GM10847 (cell line): Measurements from ENCODE around the gene ATOSA.

Experiments
- POLR2A ChIP-seq: IDR thresholded peaks from 2 replicates; pipeline ENCODE4 v1.6.1; 2011; ENCODE audit not compliant: insufficient read length; ENCODE audit errors: extremely low read depth

The ATOSA gene

GRCh38 chr15:52672661-52673060 is 6.5 kb downstream of the ATOSA start:
- no peak for TF ChIP-seq POLR2A

GRCh38 chr15:52670087-52670486 is 9.1 kb downstream of the ATOSA start:
- TF ChIP-seq POLR2A, result no peak

DNA sequence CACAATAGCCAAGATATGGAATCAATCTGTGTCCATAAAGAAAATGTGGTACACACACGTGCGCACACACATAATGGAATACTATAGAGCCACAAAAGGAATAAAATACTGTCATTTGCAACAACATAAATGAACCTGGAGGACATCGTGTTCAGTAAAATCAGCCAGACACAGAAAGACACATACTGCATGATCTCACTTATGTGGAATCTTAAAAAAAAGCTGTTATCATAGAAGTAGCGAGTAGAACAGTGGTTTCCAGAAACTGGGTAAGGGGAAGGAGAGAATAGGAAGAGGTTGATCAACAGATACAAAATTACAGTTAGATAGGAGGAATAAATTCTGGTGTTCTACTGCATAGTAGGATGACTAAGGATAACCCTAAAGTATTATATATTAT is 11.1 kb downstream of the ATOSA start:
- no peak for TF ChIP-seq POLR2A

DNA sequence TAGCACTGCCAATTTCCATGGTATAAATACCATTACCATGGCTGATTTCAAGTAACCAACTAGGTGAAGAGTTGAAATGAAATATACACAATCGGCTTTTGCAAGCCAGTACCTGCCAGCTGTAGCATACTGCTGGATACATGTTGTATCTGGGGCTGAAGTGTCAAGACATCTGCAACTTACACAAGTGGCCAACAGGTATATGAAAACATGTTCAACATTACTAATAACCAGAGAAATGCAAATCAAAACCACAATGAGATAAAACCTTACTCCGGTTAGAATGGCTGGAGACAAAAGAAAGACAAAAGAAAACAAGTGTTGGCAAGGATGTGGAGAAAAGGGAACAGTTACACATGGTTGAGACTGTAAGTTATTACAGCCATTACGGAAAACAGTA is 11.6 kb downstream of the ATOSA start:
- TF ChIP-seq POLR2A, result no peak

- no peak for TF ChIP-seq POLR2A
Measured at GRCh38 chr15:52663536-52664294, 15.5 kb downstream of the ATOSA start.

DNA sequence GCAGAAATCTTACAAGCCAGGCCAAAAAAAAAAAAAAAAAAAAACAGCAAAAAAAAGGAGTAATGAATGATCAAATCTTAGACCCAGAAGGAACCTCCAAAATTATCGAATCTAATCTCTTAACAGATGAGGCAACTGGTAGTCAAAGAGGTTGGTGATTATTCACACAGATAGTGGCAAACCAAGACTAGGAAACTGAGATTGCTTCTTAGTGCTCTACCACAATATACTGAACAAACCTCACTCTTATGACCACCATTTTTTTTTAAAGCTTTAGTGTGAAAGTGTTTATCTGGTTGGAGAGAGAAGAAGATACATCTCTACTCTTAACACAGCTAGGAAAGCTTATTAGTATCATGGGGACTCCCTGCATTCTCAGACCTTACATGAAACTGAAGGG is 17.3 kb downstream of the ATOSA start:
- no peak for TF ChIP-seq POLR2A

GRCh38 chr15:52660192-52660591 is 19.0 kb downstream of the ATOSA start:
- no peak for TF ChIP-seq POLR2A

- TF ChIP-seq POLR2A, result no peak
Measured at GRCh38 chr15:52658955-52659354, 20.2 kb downstream of the ATOSA start.

DNA sequence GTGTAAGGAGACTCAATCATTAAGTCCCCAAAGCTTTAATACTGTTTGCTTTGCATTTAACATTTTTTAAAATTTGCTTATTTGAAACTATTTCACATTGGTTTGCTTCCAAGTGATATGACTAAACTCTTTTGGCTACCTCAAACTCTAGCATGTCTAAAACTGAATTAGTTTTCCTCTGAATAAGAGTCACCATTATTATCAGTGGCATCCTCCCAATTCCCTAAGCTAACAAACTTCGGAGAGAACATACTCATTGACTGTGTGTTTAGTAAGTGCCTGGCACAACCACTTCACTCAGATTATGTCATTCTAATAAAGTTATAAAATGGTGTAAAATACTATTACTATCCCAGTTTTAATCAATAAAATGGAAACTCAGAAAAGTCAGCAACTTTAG is 21.9 kb downstream of the ATOSA start:
- no peak for TF ChIP-seq POLR2A

DNA sequence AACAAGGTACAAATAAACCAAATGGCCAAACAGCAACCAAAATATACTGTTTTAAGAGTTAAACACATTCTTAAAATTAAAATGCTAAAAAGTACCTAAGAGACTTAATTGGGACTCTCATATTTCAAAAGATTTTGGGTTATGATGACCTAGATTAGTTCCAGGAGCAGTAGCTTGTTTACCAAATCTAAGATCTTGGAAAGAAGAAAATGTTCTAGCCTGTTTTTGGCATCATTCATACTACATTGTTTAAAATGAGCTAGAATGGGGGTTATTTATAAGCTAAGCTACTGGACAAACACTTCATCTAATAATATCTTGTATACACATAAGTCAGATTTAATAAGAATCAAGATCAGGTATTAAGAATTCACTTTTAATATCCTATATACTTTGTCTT is 22.8 kb downstream of the ATOSA start:
- TF ChIP-seq POLR2A, result no peak

DNA sequence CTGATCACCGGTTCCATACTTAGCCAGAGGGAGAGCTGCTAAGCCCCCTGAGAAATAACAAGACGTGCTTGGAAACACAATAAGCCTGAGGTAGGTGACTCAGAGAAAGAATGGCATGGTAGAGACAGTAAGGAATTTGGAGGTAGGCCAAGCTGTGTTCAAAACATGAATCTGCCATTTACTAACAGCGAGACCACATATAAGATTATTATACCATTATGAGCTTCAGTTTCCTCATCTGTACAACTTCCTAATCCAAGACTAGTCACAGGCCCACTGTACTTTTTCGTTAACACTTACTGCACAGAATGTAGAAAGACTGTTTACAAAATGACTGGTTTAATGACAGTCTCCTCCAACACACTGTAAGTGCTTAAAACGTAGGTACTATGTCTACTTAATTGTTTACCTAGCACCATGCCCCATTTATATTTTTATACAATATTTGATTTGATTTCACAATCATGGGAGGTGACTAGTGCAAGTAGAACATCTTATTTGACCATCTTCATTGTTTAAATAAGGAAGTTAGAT is 25.7 kb downstream of the ATOSA start:
- no peak for TF ChIP-seq POLR2A

DNA sequence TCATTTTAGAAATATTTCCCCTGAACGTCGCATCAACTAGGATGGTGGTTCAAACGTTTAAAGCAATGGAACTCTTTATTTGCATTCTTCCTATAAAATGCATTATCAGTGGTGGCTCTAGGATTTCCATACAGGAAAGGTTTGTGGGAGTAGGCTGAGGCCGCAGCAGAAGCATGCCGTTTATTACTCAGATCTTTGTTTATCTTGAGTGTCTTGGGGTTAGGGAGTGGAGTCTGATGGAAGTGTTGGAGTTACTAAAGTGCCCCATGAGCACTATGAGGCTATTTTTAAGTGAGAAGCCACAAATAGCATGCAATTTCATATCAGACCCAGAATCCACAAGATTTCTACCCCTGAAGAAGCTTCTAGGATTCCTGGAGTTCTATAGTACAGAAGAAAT is 26.2 kb downstream of the ATOSA start:
- no peak for TF ChIP-seq POLR2A

DNA sequence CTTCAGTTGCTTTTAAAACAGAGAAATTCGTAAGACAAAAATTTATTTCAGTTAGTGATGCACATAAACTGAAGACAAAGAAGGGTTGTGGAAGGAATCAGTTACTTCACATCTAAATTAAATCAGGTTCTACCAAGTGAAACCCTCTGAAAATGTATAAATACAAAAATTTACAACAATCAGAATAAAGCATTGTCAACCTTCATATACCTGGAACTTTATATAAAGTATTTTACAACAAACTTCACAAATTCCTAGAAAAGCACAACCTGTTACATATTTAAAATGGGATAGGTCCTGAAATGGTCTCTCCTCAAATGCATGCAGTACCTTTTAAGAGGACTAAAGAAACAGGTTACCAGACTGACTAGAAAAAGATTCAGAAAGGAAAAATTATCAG is 26.9 kb downstream of the ATOSA start:
- no peak for TF ChIP-seq POLR2A

DNA sequence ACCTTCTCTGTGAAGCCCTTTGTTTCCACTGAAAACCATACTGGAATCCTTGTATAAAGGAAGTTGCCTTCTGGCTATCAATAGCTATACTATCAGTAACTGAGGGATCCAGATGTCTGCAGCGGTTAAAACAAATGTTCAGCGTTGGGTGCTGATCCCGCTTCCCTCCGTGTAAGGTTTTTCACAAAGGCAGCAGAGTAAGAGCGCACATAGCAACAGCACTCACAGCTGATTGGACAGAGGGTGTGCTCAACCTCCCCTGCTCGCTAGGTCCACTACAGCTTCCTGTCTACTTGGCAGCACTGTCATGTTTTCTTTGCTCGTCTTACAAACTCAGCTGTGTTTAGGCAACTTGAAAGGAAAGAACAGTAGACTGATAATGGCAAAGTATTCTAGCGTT is 27.3 kb downstream of the ATOSA start:
- no peak for TF ChIP-seq POLR2A

- no peak for TF ChIP-seq POLR2A
Measured at GRCh38 chr15:52651114-52651513, 28.1 kb downstream of the ATOSA start.

DNA sequence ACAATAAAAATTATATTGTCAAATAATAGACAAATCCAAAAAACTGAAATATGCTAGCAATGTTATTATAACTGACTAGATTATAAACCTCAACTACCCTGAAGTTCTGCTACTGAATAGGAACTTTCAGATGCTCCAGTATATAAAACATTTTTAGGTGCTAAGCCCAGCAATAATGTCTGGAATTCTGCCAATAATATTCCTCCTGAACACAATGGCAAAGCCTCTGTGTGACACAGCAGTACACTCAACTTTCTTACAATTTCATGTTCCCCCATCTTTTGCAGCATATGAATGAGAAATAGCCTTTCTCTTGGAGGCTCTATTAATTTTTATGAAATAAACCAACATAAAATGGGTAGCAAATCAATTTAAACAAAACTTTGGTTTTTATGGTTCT is 29.5 kb downstream of the ATOSA start:
- TF ChIP-seq POLR2A, result no peak

- TF ChIP-seq POLR2A, result no peak
Measured at GRCh38 chr15:52645916-52646315, 33.3 kb downstream of the ATOSA start.
